H1 (cell line): Measurements from ENCODE around the gene CPSF4. TPM values are rescaled to one million over a fixed set of nuclear protein-coding genes. Genes with fewer than 3 reads are reported as not detected.
A peak's percentile ranks its signal among the peaks of the same experiment; 100 is the strongest.

Source experiments
- BCL11A ChIP-seq, 2 experiments: IDR thresholded peaks; one replicate each; pipeline ENCODE4 v1.6.1; 2011; ENCODE audit warnings: low read depth in 2 of 2, low read length in 2 of 2, mild to moderate bottlenecking in 2 of 2
- CBX8 ChIP-seq: fragments of 300-800, 300-1000 bp; sonication (generic); IDR thresholded peaks from 2 replicates; pipeline ENCODE4 v1.7.1; 2016; ENCODE audit warnings: low read depth, low read length, borderline replicate concordance
- CHD1 ChIP-seq: IDR thresholded peaks from 2 replicates; pipeline ENCODE4 v1.6.1; 2012; ENCODE audit warnings: low read depth, low read length, improper control_type of control experiment
- E2F6 ChIP-seq: IDR thresholded peaks from 2 replicates; pipeline ENCODE4 v1.6.1; 2012; ENCODE audit warnings: inconsistent platforms
- HDAC6 ChIP-seq: IDR thresholded peaks from one replicate; pipeline ENCODE4 v1.7.1; 2012; ENCODE audit warnings: low read depth, mild to moderate bottlenecking, inconsistent platforms, low read length, moderate library complexity
- POLR2A ChIP-seq, 2 experiments: IDR thresholded peaks; 1 replicate in 1 of 2; 2 replicates in 1 of 2; pipeline ENCODE4 v1.6.1; 2011; ENCODE audit warnings: low read depth in 2 of 2, low read length in 2 of 2, mild to moderate bottlenecking in 2 of 2; ENCODE audit errors: control extremely low read depth in 1 of 2
- RAD21 ChIP-seq, 2 experiments: IDR thresholded peaks in 1 of 2; conservative IDR thresholded peaks in 1 of 2; 2 replicates each; pipeline ENCODE4 v1.6.1; 2011; ENCODE audit warnings: low read depth in 2 of 2, low read length in 2 of 2, improper control_type of control experiment in 1 of 2, inconsistent platforms in 1 of 2, mild to moderate bottlenecking in 1 of 2, moderate library complexity in 1 of 2
- SP4 ChIP-seq: IDR thresholded peaks from 2 replicates; pipeline ENCODE4 v1.6.1; 2012; ENCODE audit warnings: low read length, inconsistent platforms
- polyA plus RNA-seq, 7 experiments: library from polyadenylated mRNA; depleted of rRNA in 3 of 7; stranded (reverse) in 5 of 7; unstranded in 2 of 7; fragments of >200 nt in 5 of 7; fragments of 200-250 nt in 2 of 7; gene quantifications; 1 replicate in 5 of 7; 2 replicates in 1 of 7; 4 replicates in 1 of 7; pipeline versions ENCODE4 v1.2.1 to v1.2.3, GENCODE V29; 2011 to 2013; ENCODE audit warnings: missing spikeins in 2 of 7, mixed read lengths in 2 of 7
- total RNA-seq: library from RNA; stranded (reverse); fragmentation: NEBNext Ultra II Directional; extraction: Animal tissue kit (Norgen Biotek cat#: 25700); gene quantifications from 2 replicates; pipeline ENCODE4 v1.2.1, GENCODE V29; 2021
- TF ChIP-seq, protein P1 (sequence below): fragments of 300-600 bp; sonication (generic); IDR thresholded peaks from 2 replicates; pipeline ENCODE4 v1.7.1; 2012; ENCODE audit warnings: low read length, moderate library complexity, mild to moderate bottlenecking, inconsistent platforms; ENCODE audit not compliant: insufficient replicate concordance

Gene CPSF4
- total and polyA plus RNA-seq, 2 of the 8 experiments (the other 6 are each of a cell fraction or from before 2014, with no cell fraction given): 77.5 to 103 TPM

GRCh38 chr7:99408379-99409191, 30.2 kb upstream of the CPSF4 start, which contains the start of the genes BUD31 and PDAP1 (continued):
- TF ChIP-seq, protein P1, sequence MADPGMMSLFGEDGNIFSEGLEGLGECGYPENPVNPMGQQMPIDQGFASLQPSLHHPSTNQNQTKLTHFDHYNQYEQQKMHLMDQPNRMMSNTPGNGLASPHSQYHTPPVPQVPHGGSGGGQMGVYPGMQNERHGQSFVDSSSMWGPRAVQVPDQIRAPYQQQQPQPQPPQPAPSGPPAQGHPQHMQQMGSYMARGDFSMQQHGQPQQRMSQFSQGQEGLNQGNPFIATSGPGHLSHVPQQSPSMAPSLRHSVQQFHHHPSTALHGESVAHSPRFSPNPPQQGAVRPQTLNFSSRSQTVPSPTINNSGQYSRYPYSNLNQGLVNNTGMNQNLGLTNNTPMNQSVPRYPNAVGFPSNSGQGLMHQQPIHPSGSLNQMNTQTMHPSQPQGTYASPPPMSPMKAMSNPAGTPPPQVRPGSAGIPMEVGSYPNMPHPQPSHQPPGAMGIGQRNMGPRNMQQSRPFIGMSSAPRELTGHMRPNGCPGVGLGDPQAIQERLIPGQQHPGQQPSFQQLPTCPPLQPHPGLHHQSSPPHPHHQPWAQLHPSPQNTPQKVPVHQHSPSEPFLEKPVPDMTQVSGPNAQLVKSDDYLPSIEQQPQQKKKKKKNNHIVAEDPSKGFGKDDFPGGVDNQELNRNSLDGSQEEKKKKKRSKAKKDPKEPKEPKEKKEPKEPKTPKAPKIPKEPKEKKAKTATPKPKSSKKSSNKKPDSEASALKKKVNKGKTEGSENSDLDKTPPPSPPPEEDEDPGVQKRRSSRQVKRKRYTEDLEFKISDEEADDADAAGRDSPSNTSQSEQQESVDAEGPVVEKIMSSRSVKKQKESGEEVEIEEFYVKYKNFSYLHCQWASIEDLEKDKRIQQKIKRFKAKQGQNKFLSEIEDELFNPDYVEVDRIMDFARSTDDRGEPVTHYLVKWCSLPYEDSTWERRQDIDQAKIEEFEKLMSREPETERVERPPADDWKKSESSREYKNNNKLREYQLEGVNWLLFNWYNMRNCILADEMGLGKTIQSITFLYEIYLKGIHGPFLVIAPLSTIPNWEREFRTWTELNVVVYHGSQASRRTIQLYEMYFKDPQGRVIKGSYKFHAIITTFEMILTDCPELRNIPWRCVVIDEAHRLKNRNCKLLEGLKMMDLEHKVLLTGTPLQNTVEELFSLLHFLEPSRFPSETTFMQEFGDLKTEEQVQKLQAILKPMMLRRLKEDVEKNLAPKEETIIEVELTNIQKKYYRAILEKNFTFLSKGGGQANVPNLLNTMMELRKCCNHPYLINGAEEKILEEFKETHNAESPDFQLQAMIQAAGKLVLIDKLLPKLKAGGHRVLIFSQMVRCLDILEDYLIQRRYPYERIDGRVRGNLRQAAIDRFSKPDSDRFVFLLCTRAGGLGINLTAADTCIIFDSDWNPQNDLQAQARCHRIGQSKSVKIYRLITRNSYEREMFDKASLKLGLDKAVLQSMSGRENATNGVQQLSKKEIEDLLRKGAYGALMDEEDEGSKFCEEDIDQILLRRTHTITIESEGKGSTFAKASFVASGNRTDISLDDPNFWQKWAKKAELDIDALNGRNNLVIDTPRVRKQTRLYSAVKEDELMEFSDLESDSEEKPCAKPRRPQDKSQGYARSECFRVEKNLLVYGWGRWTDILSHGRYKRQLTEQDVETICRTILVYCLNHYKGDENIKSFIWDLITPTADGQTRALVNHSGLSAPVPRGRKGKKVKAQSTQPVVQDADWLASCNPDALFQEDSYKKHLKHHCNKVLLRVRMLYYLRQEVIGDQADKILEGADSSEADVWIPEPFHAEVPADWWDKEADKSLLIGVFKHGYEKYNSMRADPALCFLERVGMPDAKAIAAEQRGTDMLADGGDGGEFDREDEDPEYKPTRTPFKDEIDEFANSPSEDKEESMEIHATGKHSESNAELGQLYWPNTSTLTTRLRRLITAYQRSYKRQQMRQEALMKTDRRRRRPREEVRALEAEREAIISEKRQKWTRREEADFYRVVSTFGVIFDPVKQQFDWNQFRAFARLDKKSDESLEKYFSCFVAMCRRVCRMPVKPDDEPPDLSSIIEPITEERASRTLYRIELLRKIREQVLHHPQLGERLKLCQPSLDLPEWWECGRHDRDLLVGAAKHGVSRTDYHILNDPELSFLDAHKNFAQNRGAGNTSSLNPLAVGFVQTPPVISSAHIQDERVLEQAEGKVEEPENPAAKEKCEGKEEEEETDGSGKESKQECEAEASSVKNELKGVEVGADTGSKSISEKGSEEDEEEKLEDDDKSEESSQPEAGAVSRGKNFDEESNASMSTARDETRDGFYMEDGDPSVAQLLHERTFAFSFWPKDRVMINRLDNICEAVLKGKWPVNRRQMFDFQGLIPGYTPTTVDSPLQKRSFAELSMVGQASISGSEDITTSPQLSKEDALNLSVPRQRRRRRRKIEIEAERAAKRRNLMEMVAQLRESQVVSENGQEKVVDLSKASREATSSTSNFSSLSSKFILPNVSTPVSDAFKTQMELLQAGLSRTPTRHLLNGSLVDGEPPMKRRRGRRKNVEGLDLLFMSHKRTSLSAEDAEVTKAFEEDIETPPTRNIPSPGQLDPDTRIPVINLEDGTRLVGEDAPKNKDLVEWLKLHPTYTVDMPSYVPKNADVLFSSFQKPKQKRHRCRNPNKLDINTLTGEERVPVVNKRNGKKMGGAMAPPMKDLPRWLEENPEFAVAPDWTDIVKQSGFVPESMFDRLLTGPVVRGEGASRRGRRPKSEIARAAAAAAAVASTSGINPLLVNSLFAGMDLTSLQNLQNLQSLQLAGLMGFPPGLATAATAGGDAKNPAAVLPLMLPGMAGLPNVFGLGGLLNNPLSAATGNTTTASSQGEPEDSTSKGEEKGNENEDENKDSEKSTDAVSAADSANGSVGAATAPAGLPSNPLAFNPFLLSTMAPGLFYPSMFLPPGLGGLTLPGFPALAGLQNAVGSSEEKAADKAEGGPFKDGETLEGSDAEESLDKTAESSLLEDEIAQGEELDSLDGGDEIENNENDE: no peak
- TF ChIP-seq E2F6: no peak; the same call in 1 of the 2 replicates
- peak; percentile 61 to 78 for TF ChIP-seq POLR2A (IDR thresholded peaks at IDR 0.05; ENCODE audit: control extremely low read depth in 1 of 2, low read depth in 2 of 2, low read length in 2 of 2)
- no peak for TF ChIP-seq CHD1
- TF ChIP-seq SP4: peak; percentile 100
- TF ChIP-seq CBX8: no peak
- TF ChIP-seq HDAC6: no peak
- no peak for TF ChIP-seq BCL11A (IDR thresholded peaks at IDR 0.05; ENCODE audit: low read depth in 2 of 2, low read length in 2 of 2)
- no peak for TF ChIP-seq RAD21 (IDR thresholded peaks at IDR 0.05 in 1 of 2, conservative IDR thresholded peaks at IDR 0.05 in 1 of 2; ENCODE audit: low read depth in 2 of 2, low read length in 2 of 2)
